Raji (cell line): Measurements from ENCODE around the gene PCDHB8.
"Not testable (repeated sequence)": the region's sequence is repeated elsewhere in the genome, so short reads cannot be mapped to it uniquely, and the experiment has no call there.

Experiments used
- POLR2A ChIP-seq: IDR thresholded peaks from 2 replicates; pipeline ENCODE4 v1.6.1; 2011; ENCODE audit warnings: low read depth, low read length, control low read depth; ENCODE audit not compliant: insufficient read depth

Gene PCDHB8

GRCh38 chr5:141199359-141200235 lies 22.0 kb downstream of the PCDHB8 start, which contains the start of gene PCDHB11:
TSS of gene PCDHB11 (plus strand) at chr5:141199627. CDS start at chr5:141199775, 148 bp downstream.
- no peak for TF ChIP-seq POLR2A

- no peak for TF ChIP-seq POLR2A
Observed at GRCh38 chr5:141208478-141208877, 30.9 kb downstream of the PCDHB8 start, which contains the start of gene PCDHB12. TSS of gene PCDHB12 (plus strand) at chr5:141208719. CDS start at chr5:141208908, 189 bp downstream.

DNA sequence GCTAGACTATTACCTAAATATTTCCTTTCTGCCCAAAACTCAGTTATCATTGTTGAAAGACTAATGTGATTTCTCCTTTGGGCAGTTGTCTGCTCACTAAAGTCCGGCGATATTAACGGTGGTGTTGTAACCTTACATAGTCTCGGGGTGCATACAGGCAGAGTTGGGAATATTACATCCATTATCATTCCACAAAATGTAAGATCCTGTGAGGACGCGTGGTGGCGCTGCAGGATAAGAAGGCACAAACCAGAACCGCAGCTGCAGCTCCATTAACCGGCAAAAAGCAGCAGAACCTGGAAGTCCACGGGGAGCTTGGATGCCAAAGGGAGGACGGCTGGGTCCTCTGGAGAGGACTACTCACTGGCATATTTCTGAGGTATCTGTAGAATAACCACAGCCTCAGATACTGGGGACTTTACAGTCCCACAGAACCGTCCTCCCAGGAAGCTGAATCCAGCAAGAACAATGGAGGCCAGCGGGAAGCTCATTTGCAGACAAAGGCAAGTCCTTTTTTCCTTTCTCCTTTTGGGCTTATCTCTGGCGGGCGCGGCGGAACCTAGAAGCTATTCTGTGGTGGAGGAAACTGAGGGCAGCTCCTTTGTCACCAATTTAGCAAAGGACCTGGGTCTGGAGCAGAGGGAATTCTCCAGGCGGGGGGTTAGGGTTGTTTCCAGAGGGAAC lies 36.2 kb downstream of the PCDHB8 start, which contains the start of gene PCDHB13:
TSS of gene PCDHB13 (plus strand) at position 264 of the 684 bp plus-strand sequence. CDS start at position 469, 205 bp downstream.
- TF ChIP-seq POLR2A, result not testable (repeated sequence)

DNA sequence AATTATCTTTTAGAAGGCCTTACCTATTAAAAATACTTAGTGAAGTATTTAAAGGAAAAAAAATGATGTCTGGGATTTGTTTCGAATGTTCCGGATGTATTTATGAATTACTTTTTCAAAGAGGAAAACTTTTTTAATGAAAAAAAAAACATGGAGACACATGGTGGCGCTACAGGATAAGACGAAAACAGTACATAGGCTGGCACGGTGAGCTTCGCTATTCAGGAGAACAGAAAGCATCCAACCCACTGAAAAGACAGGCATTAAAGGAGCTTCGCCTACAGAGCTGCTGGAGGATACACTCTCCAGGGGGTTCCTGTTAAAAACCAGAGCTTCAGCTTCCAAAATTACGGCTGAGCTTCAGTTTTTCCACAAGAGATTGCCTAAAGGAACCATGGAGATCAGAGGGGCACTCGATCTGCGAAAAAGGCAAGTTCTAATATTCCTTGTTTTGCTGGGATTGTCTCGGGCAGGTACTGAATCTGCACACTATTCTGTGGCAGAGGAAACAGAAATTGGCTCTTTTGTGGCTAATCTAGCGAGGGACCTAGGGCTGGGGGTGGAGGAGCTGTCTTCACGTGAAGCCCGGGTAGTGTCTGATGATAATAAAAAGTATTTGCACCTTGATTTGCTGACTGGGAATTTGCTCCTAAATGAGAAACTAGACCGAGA lies 45.7 kb downstream of the PCDHB8 start, which contains the start of gene PCDHB14:
TSS of gene PCDHB14 (plus strand) at position 232 of the 672 bp plus-strand sequence. CDS start at position 395, 163 bp downstream.
- no peak for TF ChIP-seq POLR2A
